ENCODE results near the gene NLRP9.
"Not testable (repeated sequence)": the region's sequence is repeated elsewhere in the genome, so short reads cannot be mapped to it uniquely, and the experiment has no call there.

Gene NLRP9

DNA sequence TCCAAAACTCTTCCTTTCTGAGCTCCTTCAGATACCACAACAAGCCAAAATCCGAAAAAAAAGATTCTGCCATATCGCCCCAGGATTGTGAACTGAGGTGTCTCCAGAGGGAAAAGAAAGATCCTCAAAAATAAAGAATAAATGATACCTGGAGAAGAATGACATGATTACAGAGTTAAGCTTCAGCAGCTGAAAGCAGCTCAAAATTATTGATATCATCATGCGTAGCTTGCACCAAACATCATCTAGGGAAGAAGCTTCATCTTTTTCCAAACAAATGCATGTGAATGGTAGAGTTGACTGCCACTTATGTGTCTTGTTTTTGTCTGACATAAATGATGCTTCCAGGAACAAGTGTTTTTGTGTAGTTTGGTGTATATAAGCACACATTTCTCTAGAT lies at the start of gene NLRP9:
NLRP9 (minus strand) TSS at position 101 of the 400 bp plus-strand sequence; CDS start at position 73, 28 bp downstream.
- DNase-seq, result no peak

DNA sequence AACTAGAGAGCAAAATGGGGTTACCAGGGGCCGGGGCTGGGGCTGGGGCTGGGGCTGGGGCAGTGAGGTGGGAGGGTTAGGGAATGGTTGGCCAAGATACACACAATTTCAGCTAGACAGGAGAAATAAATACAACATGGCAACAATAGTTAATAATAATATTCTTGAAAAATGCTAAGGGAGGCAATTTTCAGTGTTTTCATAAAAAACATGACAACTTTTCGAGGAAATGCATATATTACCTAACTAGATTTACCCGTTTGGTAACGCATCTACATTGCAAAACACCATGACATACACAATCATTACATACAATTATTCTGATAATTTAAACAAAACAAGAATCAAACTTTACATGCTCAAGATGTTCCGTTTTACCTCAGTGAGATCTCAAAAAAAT lies 42.9 kb upstream of the NLRP9 start:
- DNase-seq, result no peak

DNA sequence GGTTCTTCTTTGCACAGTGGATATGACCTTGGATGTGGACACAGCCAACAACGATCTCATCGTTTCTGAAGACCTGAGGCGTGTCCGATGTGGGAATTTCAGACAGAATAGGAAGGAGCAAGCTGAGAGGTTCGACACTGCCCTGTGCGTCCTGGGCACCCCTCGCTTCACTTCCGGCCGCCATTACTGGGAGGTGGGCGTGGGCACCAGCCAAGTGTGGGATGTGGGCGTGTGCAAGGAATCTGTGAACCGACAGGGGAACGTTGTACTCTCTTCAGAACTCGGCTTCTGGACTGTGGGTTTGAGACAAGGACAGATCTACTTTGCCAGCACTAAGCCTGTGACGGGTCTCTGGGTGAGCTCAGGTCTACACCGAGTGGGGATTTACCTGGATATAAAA lies 40.1 kb upstream of the NLRP9 start:
- DNase-seq, result no peak

DNA sequence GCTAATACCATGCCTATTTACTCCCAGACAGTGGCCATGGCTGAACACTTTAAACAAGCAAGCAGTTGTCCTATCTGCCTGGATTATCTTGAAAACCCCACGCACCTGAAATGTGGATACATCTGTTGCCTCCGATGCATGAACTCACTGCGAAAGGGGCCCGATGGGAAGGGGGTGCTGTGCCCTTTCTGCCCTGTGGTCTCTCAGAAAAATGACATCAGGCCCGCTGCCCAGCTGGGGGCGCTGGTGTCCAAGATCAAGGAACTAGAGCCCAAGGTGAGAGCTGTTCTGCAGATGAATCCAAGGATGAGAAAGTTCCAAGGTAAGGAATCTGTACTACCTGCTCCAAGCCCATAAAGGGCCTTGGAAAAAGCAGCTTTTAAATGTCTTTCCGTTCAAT lies 39.3 kb upstream of the NLRP9 start:
- DNase-seq, result no peak

DNA sequence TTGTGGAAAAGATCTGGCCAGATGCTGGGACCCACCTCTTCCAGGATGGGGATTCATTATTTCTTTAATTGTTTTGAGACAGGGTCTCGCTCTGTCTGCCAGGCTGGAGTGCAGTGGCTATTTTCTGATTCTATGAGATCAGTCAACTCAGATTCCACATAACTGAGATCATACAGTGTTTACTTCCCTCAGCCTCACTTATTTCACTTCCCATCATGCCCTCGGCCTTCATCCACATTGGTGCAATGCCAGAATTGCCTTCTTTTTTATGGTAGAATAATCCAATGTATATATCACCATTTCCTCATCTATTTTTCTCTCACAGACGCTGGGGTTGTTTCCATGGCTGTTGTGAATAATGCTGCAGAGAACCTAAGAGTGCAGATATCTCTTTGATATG lies 31.4 kb upstream of the NLRP9 start:
- not testable (repeated sequence) for DNase-seq

DNA sequence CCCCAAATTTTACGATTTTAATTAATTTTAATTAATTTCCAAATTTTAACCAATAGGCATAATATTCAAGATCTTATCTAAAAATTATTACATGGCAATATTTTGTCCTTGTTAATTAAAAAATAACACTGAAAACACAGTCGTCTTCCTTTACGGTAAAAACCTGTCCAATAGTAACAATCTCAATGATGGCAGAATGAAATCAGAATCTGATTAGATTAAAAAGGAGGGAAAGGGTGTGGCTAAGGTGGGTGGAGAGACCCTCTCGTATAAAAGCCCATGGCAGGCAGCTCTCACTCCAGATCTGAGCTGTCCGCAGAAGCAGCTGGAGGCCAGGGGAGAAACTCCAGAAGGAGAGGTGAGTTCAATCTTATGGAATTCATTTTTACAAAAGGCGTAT lies 30.6 kb upstream of the NLRP9 start, which contains the start of gene RFPL4AL1:
RFPL4AL1 (plus strand) TSS at position 301 of the 400 bp plus-strand sequence. CDS start 2,687 bp downstream, outside the sequence.
- DNase-seq, result not testable (repeated sequence)

DNA sequence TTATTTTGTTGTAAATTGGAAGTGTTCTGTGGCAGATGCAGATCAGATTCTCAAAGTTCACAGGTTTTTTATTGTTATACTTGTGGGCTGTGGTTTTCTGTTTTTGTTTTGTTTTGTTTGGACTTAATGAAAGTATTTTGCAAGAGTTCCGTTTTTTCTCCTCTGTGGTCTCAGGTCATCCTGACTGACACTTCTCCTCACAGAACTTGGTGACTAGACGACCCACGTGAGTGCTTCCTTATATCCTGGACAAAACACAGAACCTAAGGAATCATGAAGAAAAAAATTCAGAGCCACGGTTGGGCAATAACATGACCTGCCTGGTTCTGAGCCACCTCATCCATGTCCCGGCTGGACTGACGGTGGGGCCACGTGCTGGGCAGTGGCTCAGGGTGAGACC lies 28.3 kb upstream of the NLRP9 start:
- no peak for DNase-seq

DNA sequence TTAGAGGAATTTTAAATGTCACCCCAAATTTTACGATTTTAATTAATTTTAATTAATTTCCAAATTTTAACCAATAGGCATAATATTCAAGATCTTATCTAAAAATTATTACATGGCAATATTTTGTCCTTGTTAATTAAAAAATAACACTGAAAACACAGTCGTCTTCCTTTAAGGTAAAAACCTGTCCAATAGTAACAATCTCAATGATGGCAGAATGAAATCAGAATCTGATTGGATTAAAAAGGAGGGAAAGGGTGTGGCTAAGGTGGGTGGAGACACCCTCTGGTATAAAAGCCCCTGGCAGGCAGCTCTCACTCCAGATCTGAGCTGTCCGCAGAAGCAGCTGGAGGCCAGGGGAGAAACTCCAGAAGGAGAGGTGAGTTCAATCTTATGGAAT lies 20.6 kb upstream of the NLRP9 start, which contains the start of gene RFPL4A:
RFPL4A (plus strand) TSS at position 301 of the 400 bp plus-strand sequence. CDS start 2,704 bp downstream, outside the sequence.
- not testable (repeated sequence) for DNase-seq

DNA sequence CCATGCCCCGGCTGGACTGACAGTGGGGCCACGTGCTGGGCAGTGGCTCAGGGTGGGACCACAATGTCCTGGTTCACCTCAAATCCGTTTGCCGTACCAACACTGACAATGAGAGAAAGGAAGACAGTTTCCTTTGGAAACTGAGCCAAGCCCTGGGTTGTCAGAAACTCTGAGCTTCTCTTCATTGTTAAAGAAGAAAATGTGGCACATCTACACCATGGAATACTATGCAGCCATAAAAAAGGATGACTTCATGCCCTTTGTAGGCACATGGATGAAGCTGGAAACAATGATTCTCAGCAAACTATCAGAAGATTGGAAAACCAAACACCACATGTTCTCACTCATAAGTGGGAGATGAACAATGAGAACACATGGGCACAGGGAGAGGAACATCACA lies 18.6 kb upstream of the NLRP9 start:
- DNase-seq, result not testable (repeated sequence)

DNA sequence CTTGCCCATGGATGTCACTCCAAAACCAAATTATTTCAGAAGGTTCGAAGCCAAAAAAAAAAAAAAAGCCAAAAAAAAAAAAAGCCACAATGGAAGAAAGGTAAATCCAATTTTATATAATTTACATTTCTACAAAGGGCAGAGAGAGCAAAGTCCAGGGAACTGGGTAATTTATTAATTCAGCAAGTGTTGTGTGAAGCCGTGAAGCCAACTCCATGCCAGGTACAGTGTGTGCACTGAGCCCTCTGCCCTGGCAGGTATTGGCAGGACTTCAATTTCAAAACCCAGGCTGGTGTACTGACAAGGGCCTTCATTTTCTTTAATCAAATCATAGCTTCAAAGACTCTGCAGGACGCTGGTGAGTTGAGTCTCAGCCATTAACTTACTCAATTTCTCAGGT lies 15.2 kb upstream of the NLRP9 start:
- no peak for DNase-seq

DNA sequence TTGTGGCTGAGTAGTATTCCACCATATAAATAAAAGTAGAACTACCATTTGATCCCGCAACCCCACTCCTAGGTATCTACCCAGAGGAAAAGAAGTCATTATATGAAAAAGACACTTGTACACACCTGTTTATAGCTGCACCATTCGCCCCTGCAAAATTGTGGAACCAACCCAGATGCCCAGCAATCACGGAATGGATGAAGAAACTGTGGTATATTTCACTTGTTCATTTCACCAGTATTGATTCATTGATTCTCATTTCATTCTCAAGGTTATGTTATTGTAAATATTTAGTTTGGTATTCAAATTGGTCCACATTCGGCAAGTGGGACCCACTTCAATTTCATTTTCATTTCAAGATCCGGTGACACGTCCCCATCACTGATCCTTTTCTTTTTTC lies 12.5 kb upstream of the NLRP9 start:
- DNase-seq, result no peak

DNA sequence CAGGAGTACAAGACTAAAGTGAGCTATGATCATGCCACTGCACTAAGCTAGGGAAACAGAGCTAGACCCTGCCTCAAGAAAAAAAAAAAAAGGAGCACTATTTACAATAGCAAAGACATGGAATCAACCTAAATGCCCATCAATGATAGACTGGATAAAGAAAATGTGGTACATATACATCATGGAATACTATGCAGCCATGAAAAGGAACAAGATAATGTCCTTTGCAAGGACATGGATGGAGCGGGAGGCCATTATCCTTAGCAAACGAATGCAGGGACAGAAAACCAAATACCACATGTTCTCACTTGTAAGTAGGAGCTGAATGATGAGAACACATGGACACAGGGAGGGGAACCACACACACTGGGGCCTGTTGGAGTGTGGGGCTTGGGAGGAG lies 7.8 kb downstream of the NLRP9 start:
- DNase-seq, result not testable (repeated sequence)

DNA sequence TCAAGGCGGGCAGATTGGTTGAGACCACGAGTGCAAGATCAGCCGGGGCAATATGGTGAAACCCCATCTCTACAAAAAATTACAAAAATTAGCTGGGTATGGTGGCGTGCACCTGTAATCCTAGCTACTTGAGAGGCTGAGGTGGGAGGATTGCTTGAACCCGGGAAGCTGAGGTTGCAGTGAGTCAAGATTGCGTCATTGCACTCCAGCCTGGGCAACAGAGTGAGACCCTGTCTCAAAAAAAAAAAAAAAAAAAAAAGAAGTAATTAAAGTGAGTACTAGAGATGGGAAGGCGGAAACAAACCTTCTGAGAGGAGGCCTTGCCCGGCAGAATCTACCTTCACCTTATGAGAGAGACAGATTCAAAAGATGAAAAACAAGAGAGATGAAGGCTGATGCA lies 14.7 kb downstream of the NLRP9 start:
- DNase-seq, result no peak

DNA sequence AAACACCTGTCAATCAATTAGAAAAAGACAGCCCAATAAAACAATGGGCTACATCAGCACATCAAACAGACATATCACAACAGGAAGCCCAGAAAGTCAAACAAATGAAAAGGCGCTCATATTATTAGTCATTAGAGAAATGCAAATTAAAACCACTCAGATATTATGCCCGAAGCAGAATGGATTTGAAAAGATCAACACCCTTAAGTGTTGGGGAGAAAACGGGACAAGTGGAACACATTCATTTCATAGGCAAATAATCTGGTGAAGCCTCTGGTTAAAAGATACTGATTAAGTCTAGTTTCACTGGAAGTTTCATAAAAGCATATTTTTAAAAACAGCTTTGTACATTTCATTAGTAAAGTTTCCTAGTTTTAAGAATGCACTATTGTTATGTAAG lies 17.4 kb downstream of the NLRP9 start:
- no peak for DNase-seq

DNA sequence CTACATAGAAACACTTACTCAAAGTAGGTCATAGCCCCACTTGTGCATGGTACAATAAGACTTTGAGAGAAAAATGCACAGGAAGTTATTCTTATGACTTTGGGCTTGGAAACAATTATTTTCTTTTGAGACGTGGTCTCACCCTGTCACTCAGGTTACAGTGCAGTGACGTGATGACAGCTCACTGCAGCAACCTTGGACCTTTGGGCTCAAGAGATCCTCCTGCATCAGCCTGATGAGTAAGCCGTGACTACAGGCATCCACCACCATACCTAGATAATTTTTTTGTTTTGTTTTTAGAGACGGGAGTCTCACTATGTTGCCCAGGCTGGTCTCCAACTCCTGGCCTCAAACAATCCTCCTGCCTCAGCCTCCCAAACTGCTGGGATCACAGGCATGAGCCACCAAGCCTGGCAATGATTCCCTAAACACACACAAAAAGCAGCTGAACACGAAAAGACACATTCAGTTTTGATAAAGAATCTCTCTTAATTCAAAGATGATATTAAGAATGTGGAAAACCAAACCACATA lies 17.9 kb downstream of the NLRP9 start:
- DNase-seq, result no peak

DNA sequence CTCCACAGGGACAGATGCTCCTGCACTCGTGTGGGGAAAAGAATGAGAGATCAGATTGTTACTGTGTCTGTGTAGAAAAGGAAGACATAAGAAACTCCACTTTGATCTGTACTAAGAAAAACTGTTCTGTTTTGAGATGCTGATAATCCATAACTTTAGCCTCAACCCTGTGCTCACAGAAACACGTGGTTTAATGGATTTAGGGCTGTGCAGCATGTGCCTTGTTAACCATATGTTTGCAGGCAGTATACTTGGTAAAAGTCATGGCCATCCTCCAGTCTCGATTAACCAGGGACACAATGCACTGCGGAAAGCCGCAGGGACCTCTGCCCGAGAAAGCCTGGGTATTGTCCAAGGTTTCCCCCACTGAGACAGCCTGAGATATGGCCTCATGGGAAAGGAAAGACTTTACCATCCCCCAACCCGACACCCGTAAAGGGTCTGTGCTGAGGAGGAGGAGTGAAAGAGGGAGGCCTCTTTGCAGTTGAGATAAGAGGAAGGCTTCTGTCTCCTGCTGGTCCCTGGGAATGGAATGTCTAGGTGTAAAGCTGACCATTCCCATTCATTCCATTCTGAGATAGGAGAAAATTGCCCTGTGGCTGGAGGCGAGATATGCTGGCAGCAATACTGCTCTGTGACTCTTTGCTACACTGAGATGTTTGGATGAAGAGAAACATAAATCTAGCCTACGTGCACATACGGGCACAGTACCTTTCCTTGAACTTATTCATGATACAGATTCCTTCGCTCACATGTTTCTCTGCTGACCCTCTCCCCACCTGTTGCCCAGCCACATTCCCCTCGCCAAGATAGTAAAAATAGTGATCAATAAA lies 20.1 kb downstream of the NLRP9 start:
- not testable (repeated sequence) for DNase-seq

DNA sequence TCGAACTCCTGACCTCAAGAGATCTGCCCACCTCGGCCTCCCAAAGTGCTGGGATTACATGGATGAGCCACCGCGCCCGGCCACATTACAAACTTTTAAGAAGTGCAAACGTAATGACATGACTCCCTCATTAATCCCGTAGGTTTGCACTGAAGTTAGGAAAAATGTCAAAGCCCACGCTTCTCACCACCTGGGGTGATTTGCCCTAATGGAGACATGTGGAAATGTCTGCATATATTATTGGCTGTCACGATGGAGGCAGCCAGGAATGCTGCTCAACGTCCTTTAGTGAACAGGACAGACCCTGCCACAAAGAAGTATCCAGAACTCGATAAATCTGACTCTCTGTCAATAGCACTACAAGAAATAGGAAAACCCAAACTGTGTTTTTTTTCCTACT lies 21.0 kb downstream of the NLRP9 start:
- no peak for DNase-seq

DNA sequence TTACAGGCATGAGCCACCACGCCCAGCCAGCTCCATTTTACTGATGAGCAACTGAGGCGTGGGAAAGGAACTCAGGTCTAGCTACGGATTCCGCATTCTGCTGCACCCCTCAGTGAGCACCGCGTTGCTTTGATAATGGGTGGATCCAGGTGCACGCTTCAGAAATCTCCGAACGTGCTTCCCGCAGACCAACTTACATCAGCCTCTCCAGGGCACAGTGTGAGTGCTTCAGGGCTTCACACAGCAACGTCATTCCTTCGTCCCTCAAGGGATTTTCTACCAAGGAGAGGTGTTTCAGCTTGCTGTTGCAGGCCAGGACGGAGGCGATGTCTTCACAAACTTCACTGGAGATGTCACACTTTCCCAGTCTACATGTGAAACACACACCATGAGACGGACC lies 21.7 kb downstream of the NLRP9 start:
- DNase-seq, result no peak

DNA sequence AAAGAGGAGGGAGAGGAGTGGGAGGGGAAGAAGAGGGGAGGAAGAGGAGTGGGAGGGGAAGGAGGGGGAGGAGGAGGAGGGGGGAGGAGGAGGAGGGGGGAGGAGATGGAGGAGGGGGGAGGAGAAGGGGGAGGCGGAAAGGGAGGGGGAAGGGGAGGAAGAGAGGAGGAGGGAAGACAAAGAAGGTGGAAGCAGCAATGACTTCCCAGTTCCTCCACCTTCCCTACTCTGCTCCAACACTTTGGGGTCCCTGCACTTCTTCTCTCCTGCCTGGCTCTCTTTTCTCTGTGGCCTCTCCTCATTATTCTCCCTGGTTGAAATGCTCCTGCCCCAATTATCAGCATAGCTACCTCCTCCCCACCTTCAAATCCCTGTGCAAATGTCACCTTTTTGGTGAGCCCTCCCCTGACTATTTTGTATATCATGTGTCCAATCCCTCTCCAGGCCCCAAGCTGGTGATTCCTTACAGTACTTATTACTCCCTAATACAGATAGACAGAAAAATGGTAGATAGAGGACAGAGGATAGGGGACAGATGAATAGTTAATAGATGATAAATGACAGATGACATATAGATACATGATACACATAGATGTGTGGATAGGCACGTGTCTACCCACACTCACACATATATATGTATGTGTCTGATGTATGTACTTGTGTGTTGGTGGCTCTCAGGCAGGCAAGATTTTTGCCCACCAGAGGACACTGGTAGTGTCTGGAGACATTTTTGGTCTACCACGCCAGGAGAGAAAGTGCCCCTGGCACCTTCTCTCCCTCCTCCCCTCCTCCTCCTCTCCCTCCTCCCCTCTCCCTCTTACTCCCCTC lies 25.2 kb downstream of the NLRP9 start:
- DNase-seq, result no peak

DNA sequence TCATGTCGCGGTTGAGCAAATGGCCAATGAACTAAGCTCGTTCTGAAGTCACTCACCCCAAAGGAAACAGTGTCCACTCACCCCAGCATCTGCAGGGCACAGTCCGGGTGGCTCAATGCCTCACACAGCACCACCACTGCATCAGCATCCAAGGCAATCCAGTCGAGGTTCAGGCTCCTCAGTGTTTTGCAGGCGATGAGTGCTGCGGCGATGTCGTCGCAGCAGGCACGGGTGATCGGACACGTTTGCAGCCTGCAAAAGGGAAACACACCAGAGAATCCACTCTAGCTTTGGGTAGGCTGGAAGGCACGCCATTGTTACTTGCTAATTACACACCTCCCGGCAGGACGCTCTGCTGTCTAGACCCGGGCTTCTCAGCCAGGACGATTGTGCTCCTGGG lies 26.5 kb downstream of the NLRP9 start:
- DNase-seq, result no peak

DNA sequence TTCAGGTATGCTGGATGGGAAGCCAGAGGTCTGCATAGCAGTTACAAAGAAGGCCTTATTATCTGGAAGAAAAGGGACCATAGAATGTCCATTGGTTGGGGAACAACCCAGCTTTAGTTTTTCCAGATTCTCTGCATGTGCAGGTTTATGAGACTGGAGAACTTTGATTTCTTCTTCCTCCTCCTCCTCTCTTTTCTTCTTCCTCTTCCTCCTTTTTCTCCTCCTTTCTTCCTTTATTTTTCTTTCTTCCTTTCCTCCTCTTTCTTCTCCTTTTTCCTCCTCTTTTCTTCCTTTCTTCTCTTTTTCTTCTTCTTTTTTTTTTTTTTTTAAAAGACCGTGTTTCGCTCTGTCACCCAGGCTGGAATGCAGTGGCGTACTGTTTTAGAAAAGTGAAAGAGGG lies 32.2 kb downstream of the NLRP9 start:
- DNase-seq, result no peak

DNA sequence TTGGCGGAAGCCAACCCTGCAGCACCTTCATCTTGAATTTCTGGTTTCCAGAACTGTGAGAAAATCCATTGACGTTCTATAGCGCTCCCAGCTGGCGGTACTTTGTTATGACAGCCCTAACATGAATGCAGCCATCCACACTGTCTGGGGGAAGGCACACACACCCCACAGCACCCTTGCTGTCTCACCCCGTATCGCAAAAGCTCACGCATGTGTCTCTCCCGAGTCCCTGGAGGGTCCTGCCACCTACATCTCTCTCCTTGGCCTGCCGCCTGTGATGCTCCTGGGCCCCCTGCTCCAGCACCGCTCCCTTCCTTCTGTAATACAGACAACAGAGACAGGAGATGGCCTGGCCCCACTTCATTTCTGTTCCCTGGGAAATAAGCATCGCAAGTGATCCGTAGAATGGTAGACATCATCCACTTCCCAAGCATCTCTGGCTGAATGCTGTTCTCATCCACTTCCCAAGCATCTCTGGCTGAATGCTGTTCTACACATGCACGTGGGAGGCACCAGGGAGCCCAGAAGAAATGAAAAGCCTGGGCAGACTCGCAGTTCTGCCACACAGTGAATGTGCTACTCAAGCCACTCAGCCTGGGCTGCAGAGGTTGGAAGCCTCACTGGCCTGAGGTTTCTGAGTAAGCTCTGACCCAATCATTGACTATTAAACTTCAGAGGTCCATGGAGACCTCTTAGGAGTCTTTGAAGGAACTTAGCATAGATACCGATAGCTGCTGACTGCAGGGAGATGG lies 33.5 kb downstream of the NLRP9 start:
- DNase-seq, result no peak

DNA sequence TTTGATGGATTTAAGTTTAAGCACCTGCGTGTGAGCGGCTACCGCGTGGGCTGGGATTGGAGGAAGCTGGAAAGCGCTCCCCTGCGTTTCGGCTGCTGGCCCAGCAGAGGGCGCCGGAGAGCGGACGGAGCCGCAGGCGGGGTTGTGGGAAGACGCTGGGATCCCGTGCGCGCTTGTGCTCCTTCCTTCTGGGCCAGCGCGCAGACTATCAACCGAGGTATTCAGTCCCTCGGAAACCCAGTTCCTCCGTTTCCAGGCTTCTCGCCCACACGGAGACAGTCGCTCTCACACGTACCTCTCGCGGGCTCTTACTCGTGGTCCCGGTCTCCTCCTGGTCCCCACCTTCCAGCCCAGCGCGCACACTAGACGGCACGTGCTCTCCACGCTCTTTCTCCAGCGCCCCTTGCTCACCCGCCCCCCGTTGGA lies 34.4 kb downstream of the NLRP9 start:
- DNase-seq, result no peak
